K562 (cell line): ENCODE data around the gene AJUBA. TPM values are rescaled to one million over a fixed set of nuclear protein-coding genes. Genes with fewer than 3 reads are reported as not detected.

ENCODE experiments used
- ARID2 ChIP-seq: fragments of 450-650 bp; IDR thresholded peaks from 2 replicates; pipeline ENCODE4 v1.6.1; 2017; ENCODE audit warnings: antibody characterized with exemption, mild to moderate bottlenecking
- ETS2 ChIP-seq: IDR thresholded peaks from 2 replicates; pipeline ENCODE4 v1.6.1; 2016; ENCODE audit warnings: borderline replicate concordance, missing genetic modification characterization, mild to moderate bottlenecking, moderate library complexity, missing compliant biosample characterization; ENCODE audit not compliant: poor library complexity, severe bottlenecking
- HDGF ChIP-seq: fragments of 450-650 bp; IDR thresholded peaks from 2 replicates; pipeline ENCODE4 v1.6.1; 2016
- MECOM ChIP-seq: fragments of 250-450 bp; sonication (Bioruptor Pico); IDR thresholded peaks from 2 replicates; pipeline ENCODE4 v1.8.0; 2022; ENCODE audit warnings: inconsistent platforms
- MYNN ChIP-seq, 2 experiments: sonication (generic); formaldehyde crosslinking in 1 of 2; IDR thresholded peaks; 2 replicates each; pipeline versions ENCODE4 v1.5.0 to v1.6.1; 2016 to 2020; ENCODE audit warnings: antibody characterized with exemption in 1 of 2, missing genetic modification reagents in 1 of 2
- NELFE ChIP-seq: IDR thresholded peaks from 2 replicates; pipeline ENCODE4 v1.6.1; 2011; ENCODE audit warnings: mild to moderate bottlenecking; ENCODE audit not compliant: insufficient read depth, insufficient read length
- NR2F6 ChIP-seq: fragments of 450-650 bp; formaldehyde crosslinking; IDR thresholded peaks from 2 replicates; pipeline ENCODE4 v1.4.0; 2020; ENCODE audit warnings: mild to moderate bottlenecking
- POLR3G ChIP-seq: IDR thresholded peaks from 2 replicates; pipeline ENCODE4 v1.6.1; 2011; ENCODE audit not compliant: insufficient read length, insufficient replicate concordance; ENCODE audit errors: extremely low read depth
- RB1 ChIP-seq: fragments of 450-650 bp; IDR thresholded peaks from 2 replicates; pipeline ENCODE4 v1.6.1; 2017; ENCODE audit warnings: low read depth, mild to moderate bottlenecking
- TEAD1 ChIP-seq, 2 experiments: fragments of 450-650 bp in 1 of 2; sonication (generic) in 1 of 2; formaldehyde crosslinking; IDR thresholded peaks; 2 replicates each; pipeline versions ENCODE4 v1.4.0 to v1.8.0; 2020 to 2022; ENCODE audit warnings: mild to moderate bottlenecking in 2 of 2, missing genetic modification reagents in 1 of 2
- XRCC3 ChIP-seq: fragments of 450-650 bp; IDR thresholded peaks from 2 replicates; pipeline ENCODE4 v1.6.1; 2017; ENCODE audit warnings: mild to moderate bottlenecking, moderate library complexity
- ZNF143 ChIP-seq: sonication (generic); formaldehyde crosslinking; IDR thresholded peaks from 2 replicates; pipeline ENCODE4 v1.9.0; 2022; ENCODE audit warnings: mild to moderate bottlenecking, missing genetic modification reagents
- polyA plus RNA-seq, 8 experiments: library from polyadenylated mRNA; depleted of rRNA in 4 of 8; stranded (reverse) in 5 of 8; unstranded in 3 of 8; fragments of >200 nt; fragmentation: Nextera tagmentation in 2 of 8; fragmentation: Illumina TruSeq in 1 of 8; extraction: Ambion mirVana in 2 of 8; extraction: Trizol in 1 of 8; gene quantifications; 2 replicates each; pipeline versions ENCODE4 v1.2.1 to v1.2.3, GENCODE V29; 2011 to 2014; ENCODE audit warnings: inconsistent platforms in 1 of 8, missing spikeins in 1 of 8
- total RNA-seq, 7 experiments: library from RNA; depleted of rRNA in 6 of 7; stranded (reverse); fragments of >200 nt in 6 of 7; fragmentation: Illumina TruSeq in 2 of 7; extraction: Trizol in 2 of 7; gene quantifications; 2 replicates each; pipeline versions ENCODE4 v1.2.1 to v1.2.3, GENCODE V29; 2011 to 2021; ENCODE audit warnings: low replicate concordance in 1 of 7
- TF ChIP-seq, protein P1 (sequence below): fragments of 250-450 bp; sonication (Bioruptor Pico); IDR thresholded peaks from 2 replicates; pipeline ENCODE4 v1.5.0; 2020; ENCODE audit warnings: mild to moderate bottlenecking
- TF ChIP-seq, protein P2 (sequence below): sonication (generic); formaldehyde crosslinking; IDR thresholded peaks from 2 replicates; pipeline ENCODE4 v1.8.0; 2022; ENCODE audit warnings: mild to moderate bottlenecking, missing genetic modification reagents
- TF ChIP-seq, protein P3 (sequence below): fragments of 450-650 bp; formaldehyde crosslinking; IDR thresholded peaks from 2 replicates; pipeline ENCODE4 v1.4.0; 2020; ENCODE audit warnings: mild to moderate bottlenecking, moderate library complexity
- TF ChIP-seq, protein P4 (sequence below): fragments of 200-800 bp; sonication (Bioruptor generic); IDR thresholded peaks from 2 replicates; pipeline ENCODE4 v1.6.1; 2017; ENCODE audit warnings: missing genetic modification characterization, missing compliant biosample characterization
- TF ChIP-seq, protein P5 (sequence below): sonication (generic); formaldehyde crosslinking; IDR thresholded peaks from 2 replicates; pipeline ENCODE4 v1.8.0; 2022; ENCODE audit warnings: missing genetic modification reagents, mild to moderate bottlenecking, borderline replicate concordance

Gene AJUBA
- total and polyA plus RNA-seq, 9 of the 15 experiments (the other 6 are each of a cell fraction or from before 2014, with no cell fraction given): 0.73 to 4.7 (median 2.8) TPM

DNA sequence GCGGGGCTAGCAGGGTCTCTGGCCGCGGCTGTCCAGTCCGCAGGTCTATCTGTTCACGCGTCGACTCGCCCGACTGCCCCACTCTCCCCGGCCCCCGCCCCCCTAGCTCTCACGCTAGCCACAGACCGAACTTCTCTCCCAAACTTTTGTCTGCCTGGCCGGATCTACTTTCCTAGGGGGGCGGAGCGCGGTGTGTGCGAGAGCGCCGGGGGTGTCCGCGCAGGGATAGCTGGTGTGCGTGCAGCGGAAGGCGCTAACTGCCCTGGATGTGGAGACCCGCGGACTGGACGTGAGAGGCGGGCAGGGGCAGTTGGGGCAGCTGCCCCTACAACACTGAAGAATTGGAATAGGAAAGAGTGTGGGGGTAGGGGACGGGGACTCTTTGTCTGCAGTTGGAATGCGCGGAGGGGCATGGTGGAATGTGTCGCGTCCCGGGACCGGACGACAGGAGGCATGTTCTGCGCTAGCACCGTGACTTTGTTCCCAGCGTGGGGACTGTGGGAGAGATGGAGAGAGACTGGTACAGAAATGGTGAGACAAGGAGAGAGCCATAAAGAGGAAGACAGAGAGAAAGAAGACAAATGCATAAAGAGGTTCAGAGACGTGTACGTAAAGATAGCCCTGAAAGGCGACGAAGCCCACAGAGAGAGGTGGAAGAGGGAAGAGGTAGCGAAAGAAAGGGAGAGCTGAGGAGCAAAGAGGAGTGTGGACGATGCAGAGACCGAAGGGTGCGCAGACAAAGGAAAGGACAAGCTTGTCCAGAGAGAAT lies at the start of gene AJUBA (continued):
- TF ChIP-seq ZNF143 (0 out of 2 replicates have a peak, but pooled peaks have one; percentile 45), TEAD1 (CRISPR knock-in tag; IDR thresholded peaks at IDR 0.05) (peak; percentile 99 to 100), NELFE (no peak), POLR3G (no peak), ARID2 (peak; percentile 21; the same call in 1 of the 2 replicates), HDGF (no peak), MYNN (IDR thresholded peaks at IDR 0.05) (peak; percentile 40; the same call in 1 of the 2 replicates), MYNN (CRISPR knock-in tag; IDR thresholded peaks at IDR 0.05) (no peak), MECOM (CRISPR knock-in tag) (0 out of 2 replicates have a peak, but pooled peaks have one; percentile 22), ETS2 (tag) (no peak), NR2F6 (CRISPR knock-in tag) (no peak), RB1 (peak; percentile 80; the same call in 1 of the 2 replicates), XRCC3 (no peak)
- TF ChIP-seq, protein P1, sequence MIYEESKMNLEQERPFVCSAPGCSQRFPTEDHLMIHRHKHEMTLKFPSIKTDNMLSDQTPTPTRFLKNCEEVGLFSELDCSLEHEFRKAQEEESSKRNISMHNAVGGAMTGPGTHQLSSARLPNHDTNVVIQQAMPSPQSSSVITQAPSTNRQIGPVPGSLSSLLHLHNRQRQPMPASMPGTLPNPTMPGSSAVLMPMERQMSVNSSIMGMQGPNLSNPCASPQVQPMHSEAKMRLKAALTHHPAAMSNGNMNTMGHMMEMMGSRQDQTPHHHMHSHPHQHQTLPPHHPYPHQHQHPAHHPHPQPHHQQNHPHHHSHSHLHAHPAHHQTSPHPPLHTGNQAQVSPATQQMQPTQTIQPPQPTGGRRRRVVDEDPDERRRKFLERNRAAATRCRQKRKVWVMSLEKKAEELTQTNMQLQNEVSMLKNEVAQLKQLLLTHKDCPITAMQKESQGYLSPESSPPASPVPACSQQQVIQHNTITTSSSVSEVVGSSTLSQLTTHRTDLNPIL (CRISPR knock-in tag): no peak
- TF ChIP-seq, protein P2, sequence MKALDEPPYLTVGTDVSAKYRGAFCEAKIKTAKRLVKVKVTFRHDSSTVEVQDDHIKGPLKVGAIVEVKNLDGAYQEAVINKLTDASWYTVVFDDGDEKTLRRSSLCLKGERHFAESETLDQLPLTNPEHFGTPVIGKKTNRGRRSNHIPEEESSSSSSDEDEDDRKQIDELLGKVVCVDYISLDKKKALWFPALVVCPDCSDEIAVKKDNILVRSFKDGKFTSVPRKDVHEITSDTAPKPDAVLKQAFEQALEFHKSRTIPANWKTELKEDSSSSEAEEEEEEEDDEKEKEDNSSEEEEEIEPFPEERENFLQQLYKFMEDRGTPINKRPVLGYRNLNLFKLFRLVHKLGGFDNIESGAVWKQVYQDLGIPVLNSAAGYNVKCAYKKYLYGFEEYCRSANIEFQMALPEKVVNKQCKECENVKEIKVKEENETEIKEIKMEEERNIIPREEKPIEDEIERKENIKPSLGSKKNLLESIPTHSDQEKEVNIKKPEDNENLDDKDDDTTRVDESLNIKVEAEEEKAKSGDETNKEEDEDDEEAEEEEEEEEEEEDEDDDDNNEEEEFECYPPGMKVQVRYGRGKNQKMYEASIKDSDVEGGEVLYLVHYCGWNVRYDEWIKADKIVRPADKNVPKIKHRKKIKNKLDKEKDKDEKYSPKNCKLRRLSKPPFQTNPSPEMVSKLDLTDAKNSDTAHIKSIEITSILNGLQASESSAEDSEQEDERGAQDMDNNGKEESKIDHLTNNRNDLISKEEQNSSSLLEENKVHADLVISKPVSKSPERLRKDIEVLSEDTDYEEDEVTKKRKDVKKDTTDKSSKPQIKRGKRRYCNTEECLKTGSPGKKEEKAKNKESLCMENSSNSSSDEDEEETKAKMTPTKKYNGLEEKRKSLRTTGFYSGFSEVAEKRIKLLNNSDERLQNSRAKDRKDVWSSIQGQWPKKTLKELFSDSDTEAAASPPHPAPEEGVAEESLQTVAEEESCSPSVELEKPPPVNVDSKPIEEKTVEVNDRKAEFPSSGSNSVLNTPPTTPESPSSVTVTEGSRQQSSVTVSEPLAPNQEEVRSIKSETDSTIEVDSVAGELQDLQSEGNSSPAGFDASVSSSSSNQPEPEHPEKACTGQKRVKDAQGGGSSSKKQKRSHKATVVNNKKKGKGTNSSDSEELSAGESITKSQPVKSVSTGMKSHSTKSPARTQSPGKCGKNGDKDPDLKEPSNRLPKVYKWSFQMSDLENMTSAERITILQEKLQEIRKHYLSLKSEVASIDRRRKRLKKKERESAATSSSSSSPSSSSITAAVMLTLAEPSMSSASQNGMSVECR (CRISPR knock-in tag): peak; percentile 92
- TF ChIP-seq, protein P3, sequence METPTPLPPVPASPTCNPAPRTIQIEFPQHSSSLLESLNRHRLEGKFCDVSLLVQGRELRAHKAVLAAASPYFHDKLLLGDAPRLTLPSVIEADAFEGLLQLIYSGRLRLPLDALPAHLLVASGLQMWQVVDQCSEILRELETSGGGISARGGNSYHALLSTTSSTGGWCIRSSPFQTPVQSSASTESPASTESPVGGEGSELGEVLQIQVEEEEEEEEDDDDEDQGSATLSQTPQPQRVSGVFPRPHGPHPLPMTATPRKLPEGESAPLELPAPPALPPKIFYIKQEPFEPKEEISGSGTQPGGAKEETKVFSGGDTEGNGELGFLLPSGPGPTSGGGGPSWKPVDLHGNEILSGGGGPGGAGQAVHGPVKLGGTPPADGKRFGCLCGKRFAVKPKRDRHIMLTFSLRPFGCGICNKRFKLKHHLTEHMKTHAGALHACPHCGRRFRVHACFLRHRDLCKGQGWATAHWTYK (CRISPR knock-in tag): peak; percentile 62; the same call in 1 of the 2 replicates
- TF ChIP-seq, protein P4, sequence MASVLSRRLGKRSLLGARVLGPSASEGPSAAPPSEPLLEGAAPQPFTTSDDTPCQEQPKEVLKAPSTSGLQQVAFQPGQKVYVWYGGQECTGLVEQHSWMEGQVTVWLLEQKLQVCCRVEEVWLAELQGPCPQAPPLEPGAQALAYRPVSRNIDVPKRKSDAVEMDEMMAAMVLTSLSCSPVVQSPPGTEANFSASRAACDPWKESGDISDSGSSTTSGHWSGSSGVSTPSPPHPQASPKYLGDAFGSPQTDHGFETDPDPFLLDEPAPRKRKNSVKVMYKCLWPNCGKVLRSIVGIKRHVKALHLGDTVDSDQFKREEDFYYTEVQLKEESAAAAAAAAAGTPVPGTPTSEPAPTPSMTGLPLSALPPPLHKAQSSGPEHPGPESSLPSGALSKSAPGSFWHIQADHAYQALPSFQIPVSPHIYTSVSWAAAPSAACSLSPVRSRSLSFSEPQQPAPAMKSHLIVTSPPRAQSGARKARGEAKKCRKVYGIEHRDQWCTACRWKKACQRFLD (CRISPR knock-in tag): no peak
- TF ChIP-seq, protein P5, sequence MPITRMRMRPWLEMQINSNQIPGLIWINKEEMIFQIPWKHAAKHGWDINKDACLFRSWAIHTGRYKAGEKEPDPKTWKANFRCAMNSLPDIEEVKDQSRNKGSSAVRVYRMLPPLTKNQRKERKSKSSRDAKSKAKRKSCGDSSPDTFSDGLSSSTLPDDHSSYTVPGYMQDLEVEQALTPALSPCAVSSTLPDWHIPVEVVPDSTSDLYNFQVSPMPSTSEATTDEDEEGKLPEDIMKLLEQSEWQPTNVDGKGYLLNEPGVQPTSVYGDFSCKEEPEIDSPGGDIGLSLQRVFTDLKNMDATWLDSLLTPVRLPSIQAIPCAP (CRISPR knock-in tag): no peak
